B cell (primary cell): ENCODE data around the gene SRBD1.

Experiments
- CTCF ChIP-seq: fragments of 200-600 bp; IDR thresholded peaks from one replicate; pipeline ENCODE4 v1.8.0; 2022; ENCODE audit warnings: antibody characterized with exemption, mild to moderate bottlenecking
- EZH2 ChIP-seq: IDR thresholded peaks from 2 replicates; pipeline ENCODE4 v1.6.1; 2012; ENCODE audit warnings: borderline replicate concordance, low read depth, mild to moderate bottlenecking, moderate library complexity, low read length; ENCODE audit not compliant: insufficient read depth, poor library complexity, severe bottlenecking

GRCh38 chr2:45468279-45468678 is 142.8 kb downstream of the SRBD1 start:
- TF ChIP-seq CTCF (no peak), EZH2 (no peak)
